Endodermal cell (in vitro differentiated cells): ENCODE data around the gene ERO1A. TPM values are rescaled to one million over a fixed set of nuclear protein-coding genes. Genes with fewer than 3 reads are reported as not detected.
A peak's percentile ranks its signal among the peaks of the same experiment; 100 is the strongest.

Experiments used
- DNase-seq: peaks from one replicate; pipeline ENCODE4 v3.0.0-alpha.2; 2017
- H3K27ac ChIP-seq: 2 replicates; pipeline ENCODE4 v1.5.1; 2013; ENCODE audit warnings: mild to moderate bottlenecking, low read depth, low read length, moderate library complexity
- H3K27me3 ChIP-seq: 2 replicates; pipeline ENCODE4 v1.6.1; 2013; ENCODE audit warnings: mild to moderate bottlenecking, low read length, moderate library complexity; ENCODE audit not compliant: insufficient read depth, control insufficient read depth, poor library complexity, severe bottlenecking
- H3K36me3 ChIP-seq: 2 replicates; pipeline ENCODE4 v1.7.0; 2013; ENCODE audit warnings: mild to moderate bottlenecking, low read length, moderate library complexity; ENCODE audit not compliant: control insufficient read depth, insufficient read depth
- H3K4me1 ChIP-seq: one replicate; pipeline ENCODE4 v1.7.0; 2013; ENCODE audit warnings: low read length; ENCODE audit not compliant: control insufficient read depth, insufficient read depth
- H3K4me3 ChIP-seq: 2 replicates; pipeline ENCODE4 v1.5.1; 2013; ENCODE audit warnings: mild to moderate bottlenecking, low read length, moderate library complexity
- H3K9ac ChIP-seq: 2 replicates; pipeline ENCODE4 v1.6.1; 2013; ENCODE audit warnings: mild to moderate bottlenecking, low read length, moderate library complexity; ENCODE audit not compliant: poor library complexity, severe bottlenecking; ENCODE audit errors: extremely low read depth
- H3K9me3 ChIP-seq: 2 replicates; pipeline ENCODE4 v1.6.1; 2013; ENCODE audit warnings: mild to moderate bottlenecking, low read length, moderate library complexity; ENCODE audit not compliant: control insufficient read depth
- H3K27ac Mint-ChIP-seq: 2 replicates; pipeline ENCODE4 v1.8.0; 2020; ENCODE audit warnings: mixed read lengths
- H3K27me3 Mint-ChIP-seq: 2 replicates; pipeline ENCODE4 v1.8.0; 2021; ENCODE audit warnings: mild to moderate bottlenecking, mixed read lengths; ENCODE audit not compliant: insufficient read depth
- H3K36me3 Mint-ChIP-seq: 2 replicates; pipeline ENCODE4 v1.8.0; 2020; ENCODE audit warnings: low read depth, mixed read lengths
- H3K4me1 Mint-ChIP-seq: 2 replicates; pipeline ENCODE4 v1.8.0; 2020; ENCODE audit warnings: mixed read lengths
- H3K4me3 Mint-ChIP-seq: 2 replicates; pipeline ENCODE4 v1.8.0; 2020; ENCODE audit warnings: mild to moderate bottlenecking, moderate library complexity, mixed read lengths
- H3K9me3 Mint-ChIP-seq: 2 replicates; pipeline ENCODE4 v1.8.0; 2020; ENCODE audit warnings: mild to moderate bottlenecking, mixed read lengths
- WGBS, 2 experiments: methylation state at CpG; one replicate each; pipeline versions ENCODE4 v1.1.5 to v1.1.7; 2013; ENCODE audit warnings: missing lambda C conversion rate in 2 of 2, mixed read lengths in 1 of 2; ENCODE audit not compliant: insufficient coverage in 1 of 2, insufficient read length in 1 of 2; 5-methylcytosine and 5-hydroxymethylcytosine counted together
- total RNA-seq, 2 donors: library from RNA; stranded (reverse); fragmentation: NEBNext Ultra II Directional in 1 of 2; extraction: Animal tissue kit (Norgen Biotek cat#: 25700) in 1 of 2; gene quantifications; 2 replicates in 1 of 2; 3 replicates in 1 of 2; pipeline ENCODE4 v1.2.1, GENCODE V29; 2021
- TF ChIP-seq, protein P1 (sequence below): fragments of 200-600 bp; sonication (generic); conservative IDR thresholded peaks from 2 replicates; pipeline ENCODE4 v1.5.0; 2021; ENCODE audit warnings: antibody characterized with exemption, mild to moderate bottlenecking

Gene ERO1A
- total RNA-seq, 2 donors from 2014 or later = 44.5 to 60.8 TPM

DNA sequence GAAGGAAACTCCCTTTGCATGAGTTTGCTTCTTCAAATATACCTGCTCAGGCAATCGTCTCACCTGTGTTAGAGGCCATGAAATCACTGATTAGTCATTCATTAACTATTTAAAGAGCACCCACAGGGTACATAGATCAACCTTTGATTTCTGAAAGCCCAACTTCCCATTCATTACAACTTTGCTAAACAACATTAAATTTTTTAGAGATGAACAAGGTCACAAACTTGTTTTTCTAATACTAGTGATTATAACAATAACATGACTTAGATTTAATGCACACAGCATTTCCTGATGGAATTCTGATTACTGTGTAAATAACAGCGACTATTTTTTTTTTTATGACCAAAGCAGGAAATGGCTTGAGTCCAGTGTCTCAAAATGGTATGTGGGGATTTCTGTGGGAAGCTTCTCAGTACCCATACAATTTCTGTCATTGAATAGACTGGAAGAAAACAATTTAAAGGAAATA lies 5.4 kb upstream of the ERO1A start:
- WGBS, 2 experiments = 40 to 74% methylated on average over 1 to 2 of the region's 2 CpGs
- no peak overlapping the region for H3K27ac ChIP-seq
- H3K4me3 Mint-ChIP-seq = no peak overlapping the region

DNA sequence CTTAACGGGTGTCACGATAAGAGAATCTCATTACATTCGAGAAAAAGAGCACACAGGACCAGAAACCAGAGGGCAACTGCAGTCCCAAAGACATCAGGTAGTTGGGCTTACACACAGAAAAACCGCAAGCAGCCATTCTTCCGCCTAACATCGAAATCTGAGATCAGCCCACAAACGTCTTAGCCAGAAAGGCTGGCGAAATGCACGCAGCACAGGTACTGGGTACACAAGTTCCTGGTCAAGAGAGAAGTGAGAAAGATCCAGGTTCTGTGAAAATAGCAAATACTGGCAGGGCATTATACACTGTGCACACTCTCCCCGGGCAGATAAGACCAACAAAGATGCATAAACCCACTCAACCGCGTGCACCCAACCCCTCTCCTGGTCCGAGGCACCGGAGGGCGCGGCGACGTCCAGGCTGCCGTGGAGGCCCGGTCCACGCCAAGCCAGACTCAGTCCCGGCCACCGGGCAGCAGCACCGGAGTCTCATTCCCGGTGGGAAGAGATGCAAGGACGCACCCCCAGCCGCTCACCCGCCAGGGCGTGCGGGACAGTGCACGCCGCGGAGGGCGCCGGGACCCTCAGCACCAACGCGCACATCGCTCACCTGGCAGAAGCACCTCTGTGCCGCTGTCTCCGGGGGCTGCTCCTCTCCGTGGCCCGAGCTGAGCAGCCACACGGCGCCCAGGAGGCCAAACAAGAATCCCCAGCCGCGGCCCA lies 437 bp downstream of the ERO1A start:
- H3K27ac Mint-ChIP-seq = peak overlapping the region; percentile 89
- TF ChIP-seq, protein P1, sequence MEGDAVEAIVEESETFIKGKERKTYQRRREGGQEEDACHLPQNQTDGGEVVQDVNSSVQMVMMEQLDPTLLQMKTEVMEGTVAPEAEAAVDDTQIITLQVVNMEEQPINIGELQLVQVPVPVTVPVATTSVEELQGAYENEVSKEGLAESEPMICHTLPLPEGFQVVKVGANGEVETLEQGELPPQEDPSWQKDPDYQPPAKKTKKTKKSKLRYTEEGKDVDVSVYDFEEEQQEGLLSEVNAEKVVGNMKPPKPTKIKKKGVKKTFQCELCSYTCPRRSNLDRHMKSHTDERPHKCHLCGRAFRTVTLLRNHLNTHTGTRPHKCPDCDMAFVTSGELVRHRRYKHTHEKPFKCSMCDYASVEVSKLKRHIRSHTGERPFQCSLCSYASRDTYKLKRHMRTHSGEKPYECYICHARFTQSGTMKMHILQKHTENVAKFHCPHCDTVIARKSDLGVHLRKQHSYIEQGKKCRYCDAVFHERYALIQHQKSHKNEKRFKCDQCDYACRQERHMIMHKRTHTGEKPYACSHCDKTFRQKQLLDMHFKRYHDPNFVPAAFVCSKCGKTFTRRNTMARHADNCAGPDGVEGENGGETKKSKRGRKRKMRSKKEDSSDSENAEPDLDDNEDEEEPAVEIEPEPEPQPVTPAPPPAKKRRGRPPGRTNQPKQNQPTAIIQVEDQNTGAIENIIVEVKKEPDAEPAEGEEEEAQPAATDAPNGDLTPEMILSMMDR = no peak
- Histone ChIP-seq H3K4me1 (no peaks in the 10 kb centered on the region), H3K4me3 (peak overlapping the region; percentile 92), H3K27ac (no peak overlapping the region), H3K36me3 (no peaks in the 10 kb centered on the region), H3K9ac (peak overlapping the region; percentile 55), H3K27me3 (no peaks in the 10 kb centered on the region), H3K9me3 (no peaks in the 10 kb centered on the region)
- peaks cover 3% of the 10 kb centered on the region for H3K27me3 Mint-ChIP-seq
- peak overlapping the region; percentile 82 for H3K4me3 Mint-ChIP-seq
- peak; percentile 72 for DNase-seq
- H3K4me1 Mint-ChIP-seq = peaks cover 33% of the 10 kb centered on the region
- WGBS, 2 experiments = 1% methylated on average over 16 to 46 of the region's 46 CpGs
- H3K36me3 Mint-ChIP-seq = peaks cover 4% of the 10 kb centered on the region
- H3K9me3 Mint-ChIP-seq = no peaks in the 10 kb centered on the region

More for the DNA sequence above, 5.4 kb upstream of the ERO1A start:
- Histone ChIP-seq H3K4me3 (no peak overlapping the region), H3K9me3 (no peaks in the 10 kb centered on the region), H3K36me3 (no peaks in the 10 kb centered on the region), H3K27me3 (no peaks in the 10 kb centered on the region), H3K4me1 (no peaks in the 10 kb centered on the region), H3K9ac (no peak overlapping the region)
- Mint-ChIP-seq H3K27me3 (no peaks in the 10 kb centered on the region), H3K36me3 (no peaks in the 10 kb centered on the region), H3K27ac (no peak overlapping the region), H3K9me3 (no peaks in the 10 kb centered on the region), H3K4me1 (peaks cover 5% of the 10 kb centered on the region)
- TF ChIP-seq, protein P1 = no peak
- DNase-seq = no peak

DNA sequence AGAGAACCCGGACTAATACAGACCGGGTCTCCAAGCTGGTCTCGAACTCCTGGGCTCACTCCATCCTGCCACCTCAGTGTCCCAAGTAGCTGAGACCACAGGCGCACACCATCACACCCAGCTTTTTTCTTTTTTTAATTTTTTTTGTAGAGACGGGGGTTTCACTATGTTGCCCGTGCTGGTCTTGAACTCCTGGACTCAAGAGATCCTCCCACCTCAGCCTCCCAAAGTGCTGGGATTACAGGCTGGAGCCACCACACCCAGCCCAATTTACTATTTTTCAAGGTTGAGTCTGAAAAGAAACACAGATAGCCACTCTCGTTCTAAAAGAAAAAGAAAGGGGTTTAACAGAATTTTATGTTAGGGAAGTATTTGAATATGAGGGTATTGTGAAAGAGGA lies 1.8 kb downstream of the ERO1A start:
- H3K9me3 Mint-ChIP-seq = no peaks in the 10 kb centered on the region
- H3K27me3 ChIP-seq = no peaks in the 10 kb centered on the region
- peaks cover 4% of the 10 kb centered on the region for H3K36me3 Mint-ChIP-seq
- H3K4me3 ChIP-seq = peak overlapping the region; percentile 92
- DNase-seq = no peak
- H3K4me1 Mint-ChIP-seq = peaks cover 36% of the 10 kb centered on the region
- H3K4me1 ChIP-seq = no peaks in the 10 kb centered on the region
- no peaks in the 10 kb centered on the region for H3K9me3 ChIP-seq
- H3K27ac ChIP-seq = no peak overlapping the region
- peaks cover 3% of the 10 kb centered on the region for H3K27me3 Mint-ChIP-seq
- TF ChIP-seq, protein P1 = no peak
- 89 to 95% methylated on average over 3 to 7 of the region's 7 CpGs for WGBS, 2 experiments
- no peak overlapping the region for H3K27ac Mint-ChIP-seq
- no peak overlapping the region for H3K9ac ChIP-seq
- H3K4me3 Mint-ChIP-seq = peak overlapping the region; percentile 82
- H3K36me3 ChIP-seq = no peaks in the 10 kb centered on the region
